ENCODE data around the gene PPP3CA. TPM values are rescaled to one million over a fixed set of nuclear protein-coding genes. Genes with fewer than 3 reads are reported as not detected.

The PPP3CA gene
- total RNA-seq, 2 experiments from 2014 or later, result 25.9 to 32.4 TPM

DNA sequence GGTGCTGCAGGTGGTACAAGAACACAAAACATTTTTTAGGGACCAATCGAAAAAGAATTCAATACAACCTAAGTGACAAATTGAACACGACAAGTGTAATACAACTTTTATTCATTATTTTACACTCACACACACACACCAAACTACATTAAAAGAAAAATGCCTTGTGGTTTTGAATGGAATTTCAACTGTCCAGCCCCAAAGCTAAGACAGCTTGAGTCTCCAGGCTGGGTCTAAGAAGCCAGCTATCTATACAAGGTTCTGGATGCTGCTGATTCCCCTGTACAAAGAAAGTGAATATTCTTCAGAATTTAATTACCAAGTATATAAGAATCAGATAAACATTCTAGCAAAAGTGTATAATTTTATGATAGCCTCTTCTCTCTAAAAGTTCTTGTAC, 118.2 kb downstream of the PPP3CA start:
- ChIA-PET POLR2A (no interaction called here), CTCF (no interaction called here)

DNA sequence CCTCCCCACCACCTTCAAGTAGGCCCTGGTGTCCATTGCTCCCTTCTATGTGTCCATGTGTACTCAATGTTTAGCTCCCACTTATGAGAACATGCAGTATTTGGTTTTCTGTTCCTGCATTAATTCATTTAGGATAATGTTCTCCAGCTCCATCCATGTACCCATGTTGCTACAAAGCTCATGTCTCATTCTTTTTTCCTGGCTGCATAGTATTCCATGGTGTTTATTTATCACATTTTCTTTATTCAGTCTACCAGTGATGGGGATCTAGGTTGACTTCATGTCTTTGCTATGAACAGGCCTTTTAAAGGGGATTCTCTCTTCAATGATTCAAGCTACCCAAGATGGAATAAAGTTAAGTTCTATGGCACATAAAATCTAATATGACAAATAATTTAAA, 119.6 kb downstream of the PPP3CA start:
- POLR2A ChIA-PET, result no interaction called here
- CTCF ChIA-PET, result no interaction called here

DNA sequence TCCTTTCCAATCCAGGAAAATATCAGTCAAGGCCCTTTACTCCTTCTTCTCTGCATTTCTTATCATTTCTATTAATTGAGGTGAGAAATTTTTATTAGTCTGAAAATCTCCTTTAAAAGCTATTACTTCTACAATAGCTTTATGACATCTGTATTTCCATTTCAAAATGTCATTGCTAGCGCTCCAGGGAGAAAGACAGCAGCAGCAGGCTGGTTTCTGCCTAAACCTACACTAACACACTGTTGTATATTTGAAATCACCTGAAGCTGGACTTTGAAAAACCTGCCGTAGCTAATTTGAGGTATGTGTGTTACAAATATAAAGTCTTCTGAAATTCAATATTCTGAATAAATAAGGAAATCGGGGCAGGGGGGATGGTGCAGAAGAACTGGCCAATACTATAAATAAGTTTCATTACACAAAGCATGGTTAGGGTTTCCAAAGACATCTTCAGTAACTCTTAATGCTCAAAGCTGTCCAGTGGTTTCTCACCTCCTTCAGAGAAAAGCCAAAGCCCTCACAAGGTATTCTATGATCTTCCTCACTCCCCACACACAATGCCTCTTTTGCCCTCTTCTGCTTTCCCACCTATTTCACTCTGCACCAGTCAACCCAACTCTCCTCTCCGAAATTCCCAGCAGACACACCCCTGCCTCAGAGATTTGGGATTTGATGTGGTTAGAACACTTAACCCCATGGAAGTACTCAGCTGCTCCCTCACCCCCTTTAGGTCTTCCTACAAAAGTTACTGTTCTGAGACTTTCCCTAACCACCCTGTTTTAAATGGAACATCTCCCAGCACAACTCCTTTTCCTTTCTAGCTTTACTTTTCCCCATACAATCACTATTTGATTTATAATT, 122.7 kb downstream of the PPP3CA start:
- POLR2A ChIA-PET, result no interaction called here
- CTCF ChIA-PET, result no interaction called here

DNA sequence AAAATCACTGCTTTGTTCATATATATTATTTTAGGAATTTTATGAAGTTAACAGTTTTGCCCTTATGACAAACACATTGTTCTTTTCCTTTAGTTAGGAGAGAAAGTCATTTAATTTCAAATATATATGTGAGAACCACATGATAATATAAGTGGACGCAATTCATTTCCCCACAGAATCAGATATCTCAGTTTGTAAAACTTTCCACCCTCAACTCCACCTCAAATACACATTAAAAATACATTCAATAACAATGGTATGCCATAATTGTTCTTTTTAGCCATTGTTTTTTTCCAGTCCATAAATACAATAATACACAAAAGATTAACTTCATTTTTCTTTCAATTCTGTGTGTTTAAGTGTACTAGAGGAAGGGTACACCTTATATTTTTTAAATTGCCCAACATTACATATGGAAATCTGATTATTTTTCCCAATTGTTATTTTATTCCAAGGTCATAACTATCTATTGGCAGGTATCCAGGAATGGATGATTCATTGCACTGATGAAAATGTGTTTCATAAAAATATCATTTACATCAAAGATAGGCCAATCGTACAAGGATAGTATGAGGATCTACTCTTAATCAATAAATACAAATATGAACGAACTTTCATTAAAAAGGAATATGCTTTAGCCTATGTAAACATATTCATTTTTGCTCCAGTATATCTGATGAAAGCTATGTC, 125.0 kb downstream of the PPP3CA start:
- POLR2A ChIA-PET, result no interaction called here
- CTCF ChIA-PET, result no interaction called here

DNA sequence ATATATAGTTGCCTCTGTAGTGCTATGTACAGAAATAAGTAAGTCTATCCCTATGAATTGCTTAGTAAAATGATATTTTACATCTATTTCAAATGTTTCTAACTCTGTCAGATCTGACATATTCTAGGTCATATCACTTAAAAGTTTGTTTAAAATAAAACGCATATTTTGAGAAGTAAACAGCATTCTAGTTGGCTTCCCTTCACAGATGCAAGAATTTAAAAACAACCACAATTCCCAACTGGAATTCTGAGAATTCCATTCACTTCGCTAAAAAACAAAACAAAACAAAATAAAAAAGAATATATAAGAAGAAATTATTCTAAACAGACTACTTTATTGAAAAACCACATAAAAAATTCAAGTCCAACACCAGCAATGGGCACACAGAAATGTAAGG, 126.0 kb downstream of the PPP3CA start:
- ChIA-PET CTCF (no interaction called here), POLR2A (no interaction called here)

DNA sequence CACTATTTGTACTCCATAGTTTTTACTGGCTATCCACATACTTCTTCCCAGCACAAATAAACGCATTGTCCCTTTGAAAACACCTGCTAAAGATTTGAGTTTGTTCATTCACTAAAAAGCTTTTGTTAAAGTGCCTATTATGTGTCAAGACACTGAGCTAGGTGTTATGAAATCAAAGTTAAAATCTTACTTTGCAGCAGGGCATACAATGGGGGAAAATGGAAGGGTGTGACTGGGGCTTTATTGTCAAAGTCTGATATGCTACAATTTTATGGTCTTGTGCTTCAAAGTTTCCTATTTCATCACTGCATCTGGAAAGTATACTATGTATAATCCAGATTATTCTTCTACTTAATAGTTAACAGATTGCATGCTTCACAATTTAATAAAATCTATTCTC, 128.4 kb downstream of the PPP3CA start:
- CTCF ChIA-PET, result no interaction called here
- POLR2A ChIA-PET, result no interaction called here

DNA sequence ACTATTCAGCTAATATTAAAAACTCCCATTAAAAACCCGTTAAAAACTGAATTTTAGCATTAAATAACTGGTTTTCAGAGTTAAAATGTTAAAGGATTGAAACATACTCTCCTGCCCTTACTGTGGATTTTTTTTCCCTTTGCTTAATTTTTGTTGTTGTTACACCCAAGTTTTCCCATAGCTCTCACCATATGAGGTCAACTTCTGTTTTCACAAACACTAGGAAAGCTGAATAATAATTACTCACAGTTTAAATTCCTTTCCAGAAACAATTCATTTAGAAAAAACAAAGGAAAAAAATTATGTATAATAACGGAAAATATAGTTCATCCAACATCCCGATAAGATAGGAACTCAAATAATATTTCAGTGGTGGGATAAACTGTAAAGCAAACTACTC, 129.0 kb downstream of the PPP3CA start:
- POLR2A ChIA-PET, result no interaction called here
- CTCF ChIA-PET, result no interaction called here

DNA sequence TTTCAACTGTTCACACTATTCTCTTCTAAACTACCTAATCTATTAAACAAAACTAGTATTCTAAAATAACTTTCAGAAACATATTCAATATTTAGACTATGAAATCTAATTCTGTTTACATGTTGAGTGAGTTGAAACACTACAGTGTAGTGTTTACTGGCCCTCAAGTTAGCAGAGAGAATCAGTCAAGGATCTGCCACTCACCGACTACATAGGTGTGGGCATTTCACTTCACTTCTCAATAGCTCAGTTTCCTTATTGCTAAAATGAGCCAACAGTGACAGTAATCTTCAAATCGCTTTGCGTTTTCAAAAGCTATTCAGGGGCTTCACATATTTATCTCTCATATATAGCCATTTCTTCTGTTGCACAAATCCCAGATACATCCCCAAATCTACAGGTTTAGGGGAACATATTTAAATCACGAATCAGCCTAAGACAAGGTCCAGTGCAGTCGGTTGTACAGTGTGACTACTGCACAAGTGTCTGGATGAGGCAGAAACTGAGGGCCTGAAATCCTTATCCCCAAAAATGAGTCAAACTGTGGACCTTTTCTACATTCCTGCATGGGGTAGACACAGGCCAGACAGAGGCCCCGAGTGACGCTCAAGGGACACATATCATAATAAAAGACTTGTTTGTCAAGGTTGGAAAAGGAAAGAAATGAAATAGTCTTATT, 129.8 kb downstream of the PPP3CA start:
- POLR2A ChIA-PET, result no interaction called here
- CTCF ChIA-PET, result no interaction called here

DNA sequence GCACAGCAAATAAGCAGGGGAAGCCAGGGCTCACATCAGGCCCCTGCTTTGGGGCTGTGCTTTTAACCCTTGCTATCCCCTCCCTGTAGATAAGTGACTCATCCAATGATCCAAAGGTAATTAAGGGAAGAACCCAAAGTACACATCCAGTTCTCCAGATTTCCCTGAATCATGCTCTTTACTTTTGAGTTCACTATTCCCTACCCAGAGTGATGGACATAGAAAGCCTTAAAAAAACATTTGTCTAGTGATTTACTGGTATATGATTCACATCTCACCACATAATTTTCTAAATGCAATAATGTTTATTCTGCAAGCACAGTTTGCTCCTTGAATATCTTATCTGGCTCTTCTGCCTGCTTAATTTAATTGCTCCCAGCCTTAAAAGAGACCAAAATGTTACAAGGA, 136.2 kb downstream of the PPP3CA start:
- POLR2A ChIA-PET, result no interaction called here
- CTCF ChIA-PET, result no interaction called here

DNA sequence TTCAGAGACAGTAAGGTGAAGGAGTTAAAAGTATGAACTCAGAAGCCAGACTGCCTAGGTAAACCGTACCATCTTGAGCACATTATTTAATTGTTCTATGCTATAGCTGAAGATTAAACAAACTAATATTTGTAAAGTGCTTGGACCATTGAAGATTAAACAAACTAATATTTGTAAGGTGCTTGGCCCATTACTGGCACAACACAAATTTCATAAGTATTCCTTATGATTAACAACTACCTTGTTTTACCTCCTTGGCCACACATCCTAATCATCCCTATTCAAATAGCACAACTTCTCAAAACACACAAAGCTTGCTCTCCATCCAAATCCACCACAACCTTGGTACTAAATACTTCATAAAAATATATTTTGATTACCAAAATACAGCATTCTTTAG, 137.0 kb downstream of the PPP3CA start:
- ChIA-PET CTCF (no interaction called here), POLR2A (interaction anchor here (0.7 kb wide), 1 partner anchor 582 kb away, joined by 6 read pairs; no protein-coding TSS in a partner anchor)

DNA sequence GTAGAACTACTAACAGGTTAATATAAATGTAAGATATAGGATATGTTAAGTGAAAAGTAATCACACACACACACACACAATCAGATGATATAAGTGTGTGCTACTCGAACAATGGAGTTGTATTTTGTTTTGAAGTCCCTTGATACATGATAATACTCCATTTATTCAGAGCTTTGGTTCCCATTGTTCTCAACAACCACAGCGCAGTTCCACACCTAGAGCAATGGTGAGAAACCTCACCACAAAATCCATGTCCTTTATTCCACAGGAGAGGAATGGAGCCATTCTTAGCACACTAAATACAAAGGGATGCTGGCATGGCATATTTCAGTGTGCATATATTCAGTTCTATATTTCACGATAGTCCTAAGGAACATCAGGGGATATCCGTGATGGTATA, 139.2 kb downstream of the PPP3CA start:
- ChIA-PET CTCF (no interaction called here), POLR2A (no interaction called here)

DNA sequence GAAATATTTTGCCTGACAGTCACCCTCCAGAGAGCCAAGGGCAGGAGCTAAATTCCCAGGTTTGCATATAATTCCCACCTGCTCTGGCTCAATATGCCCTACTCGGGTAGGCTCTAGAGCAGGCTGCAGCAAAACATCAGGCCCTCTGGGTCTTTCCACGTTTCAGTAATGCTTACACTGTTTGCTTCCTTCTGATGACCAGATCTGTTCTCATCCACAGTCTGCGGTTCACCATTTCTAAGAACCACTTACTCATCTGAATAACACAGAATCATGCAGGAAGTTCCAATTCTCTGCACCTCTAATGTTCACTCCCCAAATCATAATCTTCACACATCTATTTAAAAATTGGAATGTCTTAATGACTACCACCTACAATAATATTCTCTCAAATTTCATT, 141.4 kb downstream of the PPP3CA start:
- ChIA-PET POLR2A (interaction anchor here (0.6 kb wide), 1 partner anchor 1802 kb away, joined by 4 read pairs; no protein-coding TSS in a partner anchor), CTCF (no interaction called here)

DNA sequence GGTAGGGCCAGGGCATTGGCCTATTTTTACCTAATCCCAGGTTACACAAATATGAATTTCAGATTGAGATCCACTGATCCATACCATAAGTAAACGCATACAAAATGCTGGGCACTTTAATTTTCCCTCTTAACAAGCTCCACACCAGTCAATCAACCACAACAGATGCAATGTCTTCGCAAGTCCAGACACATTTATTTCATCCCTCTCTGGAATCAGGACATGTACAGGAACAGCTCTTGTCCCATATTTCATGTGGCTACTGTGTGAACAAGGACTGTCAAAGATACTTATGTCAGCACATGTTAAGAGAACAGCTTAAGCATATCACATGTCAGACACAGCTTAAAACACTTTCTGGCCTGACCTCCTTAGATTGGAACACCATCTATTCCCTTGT, 145.9 kb downstream of the PPP3CA start:
- ChIA-PET POLR2A (no interaction called here), CTCF (interaction anchor here (0.9 kb wide), 1 partner anchor 12 kb away, joined by 3 read pairs; no protein-coding TSS in a partner anchor)

DNA sequence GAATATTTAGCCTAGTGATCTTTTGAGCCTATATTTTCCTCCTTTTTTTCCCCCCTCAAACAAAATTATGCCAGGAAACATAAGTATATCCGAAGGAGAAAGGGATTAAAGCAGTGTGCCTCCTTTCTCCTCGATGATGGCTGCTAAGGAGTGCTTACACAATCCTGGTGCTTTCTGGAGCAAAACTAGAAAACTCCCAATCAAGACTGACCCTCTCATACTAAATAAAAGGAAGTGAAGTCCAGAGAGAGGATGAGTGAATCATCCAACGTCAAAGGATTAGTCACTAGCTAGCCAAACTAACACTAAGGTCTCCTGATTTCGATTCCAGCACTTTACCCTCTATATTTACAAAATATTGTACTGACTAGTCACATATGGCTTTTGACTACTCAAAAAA, 146.8 kb downstream of the PPP3CA start:
- ChIA-PET POLR2A (no interaction called here), CTCF (no interaction called here)

DNA sequence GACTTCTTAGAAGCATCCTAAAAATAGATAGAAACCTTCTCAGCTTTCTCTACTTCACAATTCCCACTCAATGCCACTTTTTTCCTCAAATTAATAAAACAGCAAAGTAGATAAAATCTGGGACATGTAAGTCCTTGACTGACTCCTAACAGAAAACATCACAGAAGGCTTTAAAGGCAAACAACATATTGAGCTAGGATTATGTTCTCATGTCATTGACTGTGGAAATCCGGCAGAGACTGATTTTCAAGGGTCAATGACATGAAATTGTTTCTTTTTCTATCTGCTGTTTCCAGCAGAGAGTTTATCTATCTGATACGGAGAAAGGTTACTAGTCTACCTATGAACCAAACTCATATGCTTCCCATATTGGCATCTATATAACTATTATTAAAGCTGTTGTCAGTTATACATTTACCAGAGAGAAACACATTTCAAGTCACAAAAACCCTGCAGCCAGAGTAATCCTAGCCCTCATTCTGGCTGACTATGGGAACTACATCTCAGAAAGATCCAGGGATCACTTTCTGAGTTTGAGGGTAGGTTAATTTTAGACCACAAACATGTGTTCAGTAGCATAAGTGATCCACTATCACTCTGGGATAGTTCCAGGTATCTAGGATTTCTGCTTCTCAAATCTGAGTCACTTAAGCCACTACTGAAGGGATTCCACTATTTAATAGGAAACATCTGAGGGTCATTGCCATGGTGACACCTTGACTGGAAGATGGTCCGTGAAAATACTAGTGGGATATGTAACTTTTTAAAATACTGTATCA, 147.6 kb downstream of the PPP3CA start:
- POLR2A ChIA-PET, result no interaction called here
- CTCF ChIA-PET, result no interaction called here

DNA sequence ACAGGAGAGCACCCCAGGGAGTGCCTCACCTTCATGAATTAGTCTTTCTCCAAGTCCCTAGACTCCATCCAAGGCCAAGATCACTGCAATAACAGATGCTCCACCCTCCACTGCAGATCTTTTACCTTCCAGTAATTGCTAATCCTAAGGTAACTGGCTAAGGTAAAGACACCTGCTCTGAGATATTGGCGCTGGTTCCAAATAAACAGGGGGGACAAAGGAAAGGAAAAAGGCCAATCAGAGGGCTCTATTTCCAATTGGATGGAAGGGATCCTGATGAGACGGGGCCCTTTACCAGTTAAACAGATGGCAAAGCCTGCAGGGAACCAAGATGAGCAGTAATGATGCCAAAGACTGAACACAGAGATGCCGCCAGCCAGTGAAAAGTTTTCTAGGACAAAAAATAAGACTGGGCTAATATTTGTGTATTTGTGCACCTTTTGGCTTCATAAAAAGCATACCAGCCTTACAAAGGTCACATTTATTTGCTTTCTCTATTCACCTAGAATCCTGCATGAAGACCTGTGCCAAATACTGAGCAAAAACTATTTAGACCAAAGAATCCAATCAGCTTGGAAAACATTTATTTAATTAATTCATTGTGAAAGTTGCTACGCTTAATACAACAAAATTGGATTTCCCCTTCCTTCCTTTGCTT, 148.5 kb downstream of the PPP3CA start:
- POLR2A ChIA-PET, result no interaction called here

DNA sequence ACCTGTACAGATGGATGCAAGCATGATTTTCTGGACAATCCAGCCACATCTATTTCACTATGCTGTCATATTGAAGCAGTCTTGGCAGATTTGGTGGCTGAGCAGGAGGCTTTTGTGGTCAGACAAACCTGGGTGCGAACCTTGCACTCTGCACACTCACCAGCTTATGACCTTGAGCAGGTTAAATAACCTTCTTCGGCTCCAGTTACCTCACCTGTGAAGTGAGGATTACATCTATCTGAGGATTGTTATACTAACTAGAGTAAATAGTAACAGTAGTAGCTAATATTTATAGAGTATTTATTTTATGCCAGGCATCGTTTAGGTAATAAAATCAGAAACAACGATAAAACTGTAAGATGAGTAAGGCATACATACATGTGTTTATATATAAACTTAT, 150.0 kb downstream of the PPP3CA start:
- ChIA-PET POLR2A (no interaction called here), CTCF (no interaction called here)

More for the DNA sequence above, 148.5 kb downstream of the PPP3CA start:
- CTCF ChIA-PET, result interaction anchor here (1.0 kb wide), 1 partner anchor 29 kb away, joined by 3 read pairs; no protein-coding TSS in a partner anchor

DNA sequence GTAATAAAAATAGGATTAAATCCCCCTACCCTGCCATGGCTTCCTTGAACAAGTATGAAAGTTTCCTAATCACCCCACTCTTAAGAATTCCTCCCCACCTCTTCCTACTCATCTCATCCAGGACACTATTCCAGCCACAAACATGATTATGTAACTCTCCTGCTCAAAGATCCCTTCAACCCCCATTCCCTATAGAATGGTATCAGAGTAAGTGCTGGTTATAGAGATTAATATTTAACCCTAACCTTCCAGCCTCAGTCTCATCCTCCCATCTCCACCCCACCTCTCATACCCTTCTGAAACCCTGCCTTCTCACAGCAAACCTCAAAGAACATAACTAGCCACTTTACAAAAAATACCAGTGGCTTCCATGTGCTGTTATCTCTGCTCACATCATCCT, 155.1 kb downstream of the PPP3CA start:
- POLR2A ChIA-PET, result no interaction called here
- CTCF ChIA-PET, result no interaction called here

DNA sequence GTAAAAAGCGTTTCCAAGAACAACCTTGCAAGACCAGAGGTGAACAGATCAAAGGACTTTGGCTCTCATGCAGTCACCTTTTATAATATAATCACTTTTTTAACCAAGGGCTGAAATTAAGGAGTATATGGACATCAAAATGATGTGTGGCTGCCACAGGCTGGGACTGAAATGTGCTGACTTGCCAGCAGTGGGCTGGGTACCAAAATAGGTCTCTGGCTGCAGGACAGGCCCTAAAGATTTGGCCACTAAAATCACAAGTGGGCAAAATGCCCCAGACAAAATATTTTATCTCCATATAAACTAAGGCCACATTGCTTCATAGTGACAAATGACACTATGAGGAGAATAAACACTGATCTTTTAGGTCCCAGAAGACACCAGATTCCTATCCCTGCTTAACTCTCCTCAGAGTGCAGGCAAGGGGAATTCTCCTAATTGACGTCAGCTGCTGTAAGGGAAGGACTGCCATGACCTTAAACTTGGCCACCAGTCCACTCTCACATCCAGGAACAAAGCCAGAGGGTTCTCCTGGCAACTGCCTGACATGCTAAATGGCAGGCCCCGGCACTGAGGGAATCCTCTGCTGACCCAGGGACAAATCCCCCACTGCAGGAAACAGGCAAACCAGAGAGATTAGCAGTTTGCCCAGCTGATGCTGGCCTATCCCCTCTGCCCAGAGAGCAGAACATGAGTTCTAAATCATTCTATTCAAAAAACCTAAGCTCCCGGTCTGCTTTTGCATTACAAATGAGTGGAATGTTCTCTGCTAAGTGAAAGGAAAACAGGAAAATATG, 155.8 kb downstream of the PPP3CA start:
- CTCF ChIA-PET, result no interaction called here

More for the DNA sequence above, 155.8 kb downstream of the PPP3CA start:
- POLR2A ChIA-PET, result no interaction called here
